Urinary bladder (tissue), 4 donors: ENCODE measurements around the gene DYSF. TPM values are rescaled to one million over a fixed set of nuclear protein-coding genes. Genes with fewer than 3 reads are reported as not detected.

Experiments used
- DNase-seq: peaks from one replicate; pipeline ENCODE4 v3.0.0-alpha.2; 2015; ENCODE audit errors: extremely low spot score
- H3K27ac ChIP-seq: one replicate; pipeline ENCODE4 v1.5.1; 2013; ENCODE audit warnings: low read depth, mild to moderate bottlenecking, moderate library complexity
- H3K36me3 ChIP-seq: one replicate; pipeline ENCODE4 v1.6.1; 2013; ENCODE audit warnings: mild to moderate bottlenecking, moderate library complexity; ENCODE audit not compliant: insufficient read depth
- H3K4me1 ChIP-seq: one replicate; pipeline ENCODE4 v1.6.1; 2013; ENCODE audit warnings: mild to moderate bottlenecking, moderate library complexity; ENCODE audit not compliant: insufficient read depth
- H3K4me3 ChIP-seq: one replicate; pipeline ENCODE4 v1.5.1; 2013; ENCODE audit warnings: low read depth, low read length
- WGBS: extraction: QIAGEN DNeasy Blood & Tissue Kit; methylation state at CpG from one replicate; pipeline ENCODE4 v1.1.7; 2013; 5-methylcytosine and 5-hydroxymethylcytosine counted together
- polyA plus RNA-seq: library from polyadenylated mRNA; stranded (reverse); fragments of 200-250 nt; gene quantifications from one replicate; pipeline ENCODE4 v1.2.3, GENCODE V29; 2013
- total RNA-seq: library from RNA; depleted of rRNA; stranded (reverse); fragments of >200 nt; gene quantifications from one replicate; pipeline ENCODE4 v1.2.3, GENCODE V29; 2014
- donor health status: healthy with polysubstance abuse.
- donor health status: healthy.

The DYSF gene
- total and polyA plus RNA-seq, 2 donors, result 19.0 to 22.9 TPM

GRCh38 chr2:71682341-71682740 is 229.0 kb downstream of the DYSF start:
- DNase-seq, result no peak
- no peaks in the 10 kb centered on the region for H3K4me1 ChIP-seq
- no peaks in the 10 kb centered on the region for H3K36me3 ChIP-seq
- 98% methylated on average over 11 of the region's 11 CpGs for WGBS
- no peak overlapping the region for H3K4me3 ChIP-seq
- H3K27ac ChIP-seq, result no peak overlapping the region

- Histone ChIP-seq H3K36me3 (no peaks in the 10 kb centered on the region), H3K27ac (no peak overlapping the region), H3K4me3 (no peak overlapping the region), H3K4me1 (no peaks in the 10 kb centered on the region)
- DNase-seq, result no peak
- 68% methylated on average over 6 of the region's 6 CpGs for WGBS
Observed at GRCh38 chr2:71683070-71683469, 229.7 kb downstream of the DYSF start.

DNA sequence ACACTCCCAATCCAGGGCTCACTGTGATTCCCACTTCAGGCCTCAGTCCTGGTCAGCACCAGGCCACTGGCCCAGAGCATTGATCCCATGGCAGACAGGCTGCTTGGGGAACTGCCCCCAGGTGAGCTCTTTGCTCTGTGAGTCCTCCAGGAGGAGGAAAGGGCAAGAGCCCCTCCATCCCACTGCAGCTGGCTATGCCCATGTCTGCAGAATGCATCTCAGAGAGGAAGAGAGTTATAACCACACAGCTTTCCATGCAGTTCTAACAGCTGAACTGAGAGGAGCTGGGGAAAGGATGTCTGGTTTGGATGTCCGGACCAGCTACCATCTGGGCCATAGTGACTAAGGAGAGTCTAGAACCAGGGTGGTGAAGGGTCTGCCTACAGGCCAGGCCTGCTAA is 230.3 kb downstream of the DYSF start:
- Histone ChIP-seq H3K4me1 (no peaks in the 10 kb centered on the region), H3K27ac (no peak overlapping the region), H3K36me3 (no peaks in the 10 kb centered on the region), H3K4me3 (no peak overlapping the region)
- DNase-seq, result no peak
- WGBS, result 96% methylated on average over 1 of the region's 1 CpG

GRCh38 chr2:71684226-71685072 is 231.1 kb downstream of the DYSF start:
- DNase-seq, result no peak
- no peaks in the 10 kb centered on the region for H3K36me3 ChIP-seq
- H3K27ac ChIP-seq, result no peak overlapping the region
- 94% methylated on average over 13 of the region's 13 CpGs for WGBS
- no peak overlapping the region for H3K4me3 ChIP-seq
- no peaks in the 10 kb centered on the region for H3K4me1 ChIP-seq

GRCh38 chr2:71685073-71685848 is 231.9 kb downstream of the DYSF start:
- 95% methylated on average over 10 of the region's 10 CpGs for WGBS
- Histone ChIP-seq H3K4me1 (no peaks in the 10 kb centered on the region), H3K4me3 (no peak overlapping the region), H3K36me3 (no peaks in the 10 kb centered on the region), H3K27ac (no peak overlapping the region)
- DNase-seq, result no peak

DNA sequence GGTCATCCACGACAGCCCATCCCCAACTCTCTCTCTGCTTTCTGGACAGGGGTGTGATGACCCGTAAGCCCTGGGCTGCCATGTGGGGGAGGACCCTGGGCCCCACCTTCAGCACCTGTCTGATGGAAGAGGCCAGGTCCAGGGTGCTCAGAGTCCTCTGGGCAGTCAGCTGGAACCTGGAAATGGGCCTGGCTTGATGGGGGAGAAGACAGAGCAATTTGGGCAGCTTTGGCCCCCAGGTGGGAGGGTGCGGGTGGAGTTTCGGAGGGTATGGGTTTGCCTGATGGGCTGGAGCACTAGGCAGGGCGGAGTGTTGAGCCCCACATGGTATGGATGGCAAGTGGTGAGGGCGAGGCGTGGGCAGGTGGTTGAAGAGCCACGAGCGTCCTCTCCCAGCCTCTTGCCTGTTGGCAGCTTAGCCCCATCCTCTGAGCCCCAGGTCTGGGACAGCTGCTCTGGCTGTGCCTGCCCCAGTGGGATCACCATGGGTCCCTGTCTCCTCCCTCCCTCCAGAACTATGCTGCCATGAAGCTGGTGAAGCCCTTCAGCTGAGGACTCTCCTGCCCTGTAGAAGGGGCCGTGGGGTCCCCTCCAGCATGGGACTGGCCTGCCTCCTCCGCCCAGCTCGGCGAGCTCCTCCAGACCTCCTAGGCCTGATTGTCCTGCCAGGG is 232.7 kb downstream of the DYSF start:
- Histone ChIP-seq H3K4me1 (no peaks in the 10 kb centered on the region), H3K27ac (no peak overlapping the region), H3K36me3 (no peaks in the 10 kb centered on the region), H3K4me3 (no peak overlapping the region)
- WGBS, result 97% methylated on average over 13 of the region's 13 CpGs
- DNase-seq, result no peak

- Histone ChIP-seq H3K4me1 (no peaks in the 10 kb centered on the region), H3K27ac (no peak overlapping the region), H3K4me3 (no peak overlapping the region), H3K36me3 (no peaks in the 10 kb centered on the region)
- WGBS, result 90% methylated on average over 6 of the region's 6 CpGs
- no peak for DNase-seq
Observed at GRCh38 chr2:71686781-71687180, 233.4 kb downstream of the DYSF start.

- H3K4me1 ChIP-seq, result no peaks in the 10 kb centered on the region
- H3K27ac ChIP-seq, result no peak overlapping the region
- 90% methylated on average over 10 of the region's 10 CpGs for WGBS
- no peaks in the 10 kb centered on the region for H3K36me3 ChIP-seq
- no peak overlapping the region for H3K4me3 ChIP-seq
- DNase-seq, result no peak
Observed at GRCh38 chr2:71687412-71687811, 234.1 kb downstream of the DYSF start.

DNA sequence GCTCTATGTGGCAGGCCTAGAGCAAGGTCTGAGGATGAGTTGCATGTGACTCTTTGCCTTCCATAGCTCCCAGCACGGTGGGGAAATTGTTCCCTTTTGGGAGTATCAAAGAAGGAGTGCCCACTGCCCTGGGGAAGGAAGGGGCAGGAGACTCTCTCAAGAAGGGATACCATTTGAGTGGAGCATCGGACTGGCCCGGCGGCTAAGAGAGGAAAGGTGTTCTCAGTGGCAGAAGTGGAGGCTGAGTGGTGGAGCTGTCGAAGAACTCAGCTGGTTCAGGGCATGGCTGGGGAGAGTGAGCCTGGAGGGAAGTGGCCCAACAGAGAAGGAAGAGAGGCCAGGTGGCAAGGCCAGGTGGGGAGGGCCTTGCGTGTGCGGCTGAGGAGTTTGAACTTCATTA is 235.2 kb downstream of the DYSF start:
- H3K27ac ChIP-seq, result no peak overlapping the region
- no peaks in the 10 kb centered on the region for H3K36me3 ChIP-seq
- 98% methylated on average over 7 of the region's 7 CpGs for WGBS
- H3K4me3 ChIP-seq, result no peak overlapping the region
- no peak for DNase-seq
- H3K4me1 ChIP-seq, result no peaks in the 10 kb centered on the region

DNA sequence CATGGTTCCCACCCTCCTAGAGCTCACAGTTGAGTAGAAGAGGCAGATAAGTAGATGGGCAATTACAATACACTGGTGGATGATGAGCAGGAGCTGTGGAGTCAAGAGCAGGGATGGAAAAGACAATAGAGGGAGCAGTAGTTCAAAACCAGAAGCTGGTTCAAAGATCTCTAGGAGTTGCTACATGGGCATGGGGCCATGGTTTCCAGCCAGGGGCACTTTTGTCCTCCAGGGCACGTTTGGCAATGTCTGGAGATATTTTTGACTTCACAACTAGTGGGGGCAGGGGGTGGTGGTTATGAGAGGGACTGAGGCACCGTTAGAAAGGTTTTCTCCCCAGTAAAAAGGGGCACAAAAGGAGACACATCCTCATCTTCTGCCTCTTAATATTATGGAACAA is 236.0 kb downstream of the DYSF start:
- Histone ChIP-seq H3K36me3 (no peaks in the 10 kb centered on the region), H3K27ac (no peak overlapping the region), H3K4me1 (no peaks in the 10 kb centered on the region), H3K4me3 (no peak overlapping the region)
- DNase-seq, result no peak
- 79% methylated on average over 2 of the region's 2 CpGs for WGBS

GRCh38 chr2:71689968-71690834 is 236.8 kb downstream of the DYSF start:
- DNase-seq, result no peak
- WGBS, result 94% methylated on average over 21 of the region's 21 CpGs
- Histone ChIP-seq H3K27ac (no peak overlapping the region), H3K4me1 (no peaks in the 10 kb centered on the region), H3K36me3 (no peaks in the 10 kb centered on the region), H3K4me3 (no peak overlapping the region)

- Histone ChIP-seq H3K4me1 (no peaks in the 10 kb centered on the region), H3K36me3 (no peaks in the 10 kb centered on the region), H3K27ac (no peak overlapping the region), H3K4me3 (no peak overlapping the region)
- WGBS, result 66% methylated on average over 12 of the region's 12 CpGs
- DNase-seq, result no peak
Observed at GRCh38 chr2:71690876-71691475, 237.6 kb downstream of the DYSF start.
